Ovary (tissue), 9 donors: ENCODE results near the gene SLC37A1. TPM values are rescaled to one million over a fixed set of nuclear protein-coding genes. Genes with fewer than 3 reads are reported as not detected.

Experiments used
- DNase-seq, 5 donors: peaks; one replicate each; pipeline ENCODE4 v3.0.0-alpha.2; 2019 to 2020
- H3K27ac ChIP-seq, 2 donors: fragments of 200-600 bp; one replicate each; pipeline versions ENCODE4 v1.5.1 to v1.8.0; 2019 to 2022
- H3K27me3 ChIP-seq: fragments of 200-600 bp; one replicate; pipeline ENCODE4 v1.8.0; 2022
- H3K36me3 ChIP-seq: fragments of 200-600 bp; sonication (generic); one replicate; pipeline ENCODE4 v1.5.1; 2019
- H3K4me1 ChIP-seq: one replicate; pipeline ENCODE4 v1.8.1; 2013; ENCODE audit warnings: mild to moderate bottlenecking, moderate library complexity; ENCODE audit not compliant: insufficient read depth
- H3K4me3 ChIP-seq: fragments of 200-600 bp; sonication (generic); one replicate; pipeline ENCODE4 v1.5.1; 2017
- H3K9me3 ChIP-seq, 2 donors: fragments of 200-600 bp in 1 of 2; sonication (generic) in 1 of 2; one replicate each; pipeline versions ENCODE4 v1.5.1 to v1.8.1; 2013 to 2019; ENCODE audit warnings: mild to moderate bottlenecking in 1 of 2, moderate library complexity in 1 of 2
- CTCF ChIP-seq, 3 donors: fragments of 450-650 bp in 2 of 3; fragments of 200-600 bp in 1 of 3; IDR thresholded peaks; one replicate each; pipeline versions ENCODE4 v1.5.1 to v1.8.0; 2016 to 2022; ENCODE audit warnings: antibody characterized with exemption in 3 of 3, mild to moderate bottlenecking in 1 of 3
- EP300 ChIP-seq: sonication (generic); formaldehyde crosslinking; IDR thresholded peaks from one replicate; pipeline ENCODE4 v1.6.1; 2017; ENCODE audit warnings: antibody characterized with exemption
- POLR2A ChIP-seq: fragments of 450-650 bp; IDR thresholded peaks from one replicate; pipeline ENCODE4 v1.6.1; 2017; ENCODE audit warnings: antibody characterized with exemption, mild to moderate bottlenecking, moderate library complexity
- WGBS, 3 donors: extraction: QIAGEN DNeasy Blood & Tissue Kit in 1 of 3; methylation state at CpG; one replicate each; pipeline versions ENCODE4 v1.1.5 to v1.1.7; 2013 to 2017; 5-methylcytosine and 5-hydroxymethylcytosine counted together
- intact Hi-C, 4 donors: fragments of 100-400 bp; cut with DNase I; formaldehyde crosslinking; loops; one replicate each; pipeline versions ENCODE4 v1.11.0 to v1.15.1; 2022 to 2023
- polyA plus RNA-seq, 2 donors: library from polyadenylated mRNA; stranded (reverse); fragments of 200-250 nt in 1 of 2; fragments of 350-450 nt in 1 of 2; fragmentation: Illumina TruSeq in 1 of 2; extraction: RNeasy Lipid Tissue Mini Kit (QIAGEN cat#74804) in 1 of 2; gene quantifications; one replicate each; pipeline ENCODE4 v1.2.3, GENCODE V29; 2013 to 2014
- total RNA-seq, 7 donors: library from RNA; depleted of rRNA in 2 of 7; stranded (reverse); fragments of >200 nt in 2 of 7; fragmentation: NEBNext Ultra II Directional in 3 of 7; extraction: Animal tissue kit (Norgen Biotek cat#: 25700) in 3 of 7; gene quantifications; one replicate each; pipeline versions ENCODE4 v1.1.0 to v1.2.4, GENCODE V29; 2016 to 2023
- donor health status: DM: no; HTN: no; CAD: no; lungs with moderate emphysema.
- donor health status: DM: no; HTN: no; CAD: no.
- donor health status: Bipolar disorder and iron deficiency.
- donor health status: DM: yes; HTN: yes; CAD: no.
- donor health status: DM: no; HTN: no; CAD: no.
- donor health status: DM: yes; HTN: yes; CAD: no.

SLC37A1 gene
- total and polyA plus RNA-seq, 9 donors = 5.1 to 10.0 (median 7.4) TPM

GRCh38 chr21:42524341-42525028 lies 10.8 kb downstream of the SLC37A1 start:
- H3K4me3 ChIP-seq = peak overlapping the region; percentile 20
- 8 to 15% (median 12%) methylated on average over 15 to 17 of the region's 17 CpGs for WGBS, 3 donors
- TF ChIP-seq POLR2A (no peak), EP300 (no peak), CTCF (IDR thresholded peaks at IDR 0.05) (no peak)
- intact Hi-C loops = loop anchor here in 2 of 4 donors (10.0 kb wide), 2 partner anchors 380 to 470 kb away; no protein-coding TSS in a partner anchor
- peak overlapping the region; percentile 57 to 72 for H3K27ac ChIP-seq
- H3K36me3 ChIP-seq = no peaks in the 10 kb centered on the region
- peak; percentile 76 to 85 (median 80) for DNase-seq
- no peaks in the 10 kb centered on the region for H3K27me3 ChIP-seq
- peaks cover 13% of the 10 kb centered on the region for H3K4me1 ChIP-seq
- no peaks in the 10 kb centered on the region for H3K9me3 ChIP-seq

DNA sequence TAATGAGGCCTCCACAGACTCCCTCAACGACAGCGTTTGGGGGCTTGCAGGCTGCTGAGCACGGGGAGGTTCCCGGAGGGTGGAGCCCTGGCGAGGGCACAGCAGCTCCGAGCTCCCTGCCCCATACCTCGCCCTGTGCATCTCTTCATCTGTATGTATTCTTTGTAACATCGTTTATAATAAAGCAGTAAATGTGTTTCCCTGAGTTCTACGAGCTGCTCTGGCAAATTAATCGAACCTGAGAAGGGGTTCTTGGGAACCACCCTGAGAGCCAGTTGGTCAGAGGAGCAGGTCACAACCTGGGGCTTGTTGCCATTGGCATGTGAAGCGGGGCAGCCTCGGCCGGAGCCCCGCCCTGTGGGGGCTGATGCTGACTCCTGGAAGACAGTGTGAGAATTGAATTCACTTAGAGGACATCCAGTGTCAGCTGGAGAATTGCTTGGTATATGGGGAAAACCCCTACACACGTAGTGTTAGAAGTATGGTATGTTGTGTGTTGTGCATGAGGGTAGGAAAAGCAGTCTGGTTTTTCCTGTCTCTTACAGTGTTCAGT lies 11.5 kb downstream of the SLC37A1 start:
- 9 to 18% (median 10%) methylated on average over 15 of the region's 15 CpGs for WGBS, 3 donors
- Histone ChIP-seq H3K27me3 (no peaks in the 10 kb centered on the region), H3K4me3 (peak overlapping the region; percentile 20), H3K36me3 (no peaks in the 10 kb centered on the region), H3K9me3 (no peaks in the 10 kb centered on the region), H3K27ac (peak overlapping the region; percentile 57 to 72), H3K4me1 (peaks cover 13% of the 10 kb centered on the region)
- intact Hi-C loops = loop anchor here in 2 of 4 donors (10.0 kb wide), 2 partner anchors 380 to 470 kb away; no protein-coding TSS in a partner anchor
- DNase-seq = peak; percentile 53 to 75 (median 61)
- TF ChIP-seq POLR2A (no peak), CTCF (IDR thresholded peaks at IDR 0.05) (no peak), EP300 (no peak)

DNA sequence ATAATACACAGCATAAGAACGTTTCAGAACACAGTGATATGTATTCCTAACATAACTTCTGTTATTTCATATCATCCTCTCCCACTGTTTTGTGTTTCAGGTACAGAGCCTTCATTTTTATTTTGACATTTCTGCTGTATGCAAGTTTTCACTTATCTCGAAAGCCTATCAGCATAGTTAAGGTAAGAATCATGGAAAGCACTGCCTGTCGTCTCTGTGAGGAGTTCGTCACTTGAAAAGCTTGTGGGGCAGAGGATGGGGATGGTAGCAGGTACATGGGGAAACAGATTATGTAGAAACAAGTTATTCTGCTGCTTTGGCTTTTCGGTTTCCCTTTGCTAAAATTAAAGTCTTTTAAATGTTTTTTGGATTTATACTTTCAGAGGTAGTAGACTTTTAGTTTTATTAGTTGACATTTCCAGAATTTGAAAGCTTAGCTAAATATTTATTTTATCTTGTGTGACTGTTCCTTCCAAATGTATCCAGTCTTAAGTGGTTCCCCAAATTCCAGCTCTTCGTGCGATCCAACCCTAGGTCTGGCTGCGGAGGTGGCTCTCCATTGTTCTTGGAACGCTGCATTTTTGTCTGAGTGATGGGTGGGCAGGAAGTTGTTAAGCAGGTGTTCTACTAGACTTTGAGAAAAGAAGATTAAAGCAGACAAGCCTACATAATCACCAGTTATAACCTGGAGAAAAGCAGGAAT lies 12.2 kb downstream of the SLC37A1 start:
- H3K27ac ChIP-seq = peak overlapping the region in 1 of 2 donors; percentile 12
- WGBS, 3 donors = 84 to 85% (median 84%) methylated on average over 9 of the region's 9 CpGs
- no peaks in the 10 kb centered on the region for H3K9me3 ChIP-seq
- no peak for DNase-seq
- no peak overlapping the region for H3K4me3 ChIP-seq
- no peaks in the 10 kb centered on the region for H3K36me3 ChIP-seq
- no peaks in the 10 kb centered on the region for H3K27me3 ChIP-seq
- H3K4me1 ChIP-seq = peaks cover 13% of the 10 kb centered on the region
- intact Hi-C loops = loop anchor here in 2 of 4 donors (10.0 kb wide), 2 partner anchors 381 to 471 kb away; no protein-coding TSS in a partner anchor
- TF ChIP-seq EP300 (no peak), POLR2A (no peak), CTCF (IDR thresholded peaks at IDR 0.05) (no peak)

DNA sequence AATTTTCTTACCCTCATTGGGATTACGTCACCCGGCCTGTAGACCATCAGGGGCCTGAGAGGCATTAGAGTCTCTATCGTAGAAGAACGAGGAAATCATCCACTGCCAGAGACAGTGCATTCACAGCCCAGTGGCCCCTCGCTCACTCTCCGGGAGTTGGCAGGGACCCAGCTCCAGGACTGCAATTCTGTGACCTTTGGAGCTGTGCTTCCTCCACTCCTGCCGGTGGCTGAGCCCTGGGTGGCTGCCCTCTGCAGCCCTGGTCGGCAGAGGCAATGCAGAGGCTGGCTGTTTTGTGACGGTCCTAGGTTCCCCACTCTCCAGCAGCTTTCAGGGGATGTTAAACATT lies 12.7 kb downstream of the SLC37A1 start:
- TF ChIP-seq CTCF (IDR thresholded peaks at IDR 0.05) (no peak), POLR2A (no peak), EP300 (no peak)
- Histone ChIP-seq H3K4me3 (no peak overlapping the region), H3K36me3 (no peaks in the 10 kb centered on the region), H3K27me3 (no peaks in the 10 kb centered on the region), H3K27ac (peak overlapping the region in 1 of 2 donors; percentile 21), H3K4me1 (peaks cover 13% of the 10 kb centered on the region), H3K9me3 (no peaks in the 10 kb centered on the region)
- WGBS, 3 donors = 67 to 75% (median 73%) methylated on average over 9 of the region's 9 CpGs
- intact Hi-C loops = loop anchor here in 2 of 4 donors (10.0 kb wide), 2 partner anchors 382 to 472 kb away; no protein-coding TSS in a partner anchor
- DNase-seq = peak in 2 of 5 donors; percentile 33 to 60
